ENCODE results near the gene CCDC188. TPM values are rescaled to one million over a fixed set of nuclear protein-coding genes. Genes with fewer than 3 reads are reported as not detected.

CCDC188 gene
- polyA plus RNA-seq, 1 donor from 2014 or later = not detected

DNA sequence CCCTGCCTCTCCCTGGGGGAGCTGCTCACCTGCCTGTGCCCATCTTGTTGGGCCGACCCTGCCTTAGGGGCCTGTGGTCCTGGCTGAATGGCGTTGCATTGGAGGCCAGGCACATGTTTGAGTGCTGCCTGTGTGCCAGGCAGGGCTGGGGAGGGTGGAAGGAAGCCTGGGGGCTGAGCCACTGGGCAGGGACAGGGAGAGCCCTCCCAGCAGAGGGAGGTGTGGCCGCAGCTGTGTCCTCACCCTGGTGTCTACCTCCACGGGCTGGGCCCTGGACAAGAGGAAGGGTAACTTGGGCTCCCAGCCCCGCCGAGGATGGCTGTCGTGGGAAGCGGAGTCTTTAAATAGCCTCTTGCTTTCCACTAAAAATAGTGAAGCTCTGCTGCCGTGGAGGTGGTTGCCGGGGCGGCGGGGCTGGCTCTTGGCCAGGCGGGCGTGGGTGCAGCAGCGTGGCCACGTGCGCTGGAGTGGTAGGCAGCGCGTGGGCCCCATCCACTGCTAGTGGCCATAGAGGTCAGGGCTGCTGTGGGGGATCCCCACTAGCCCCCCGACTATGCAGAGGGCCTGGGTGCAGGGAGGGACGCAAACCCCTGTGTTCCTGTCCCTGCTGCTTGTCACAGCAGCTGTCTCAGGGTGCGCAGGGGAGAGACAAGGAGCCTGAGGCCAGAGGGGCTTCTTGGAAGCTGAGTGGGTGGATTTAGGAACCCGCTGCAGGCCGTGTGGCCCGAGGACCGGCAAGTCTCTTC, 13.0 kb downstream of the CCDC188 start:
- Histone ChIP-seq H3K79me2 (replicated peaks; ENCODE audit: insufficient read depth, low read length) (no peaks in the 10 kb centered on the region), H3K4me3 (ENCODE audit: low read length) (no peak overlapping the region), H4K20me1 (ENCODE audit: insufficient read depth) (no peaks in the 10 kb centered on the region), H3F3A (ENCODE audit: insufficient read depth, low read length, poor library complexity, severe bottlenecking) (no peaks in the 10 kb centered on the region), H3K27me3 (ENCODE audit: insufficient read depth, low read depth, low read length) (no peaks in the 10 kb centered on the region), H2AFZ (ENCODE audit: low read depth, low read length) (no peak overlapping the region), H3K9me3 (ENCODE audit: low read length) (no peaks in the 10 kb centered on the region), H3K4me2 (ENCODE audit: low read length) (no peak overlapping the region), H3K9me2 (ENCODE audit: insufficient read depth, low read length) (no peaks in the 10 kb centered on the region), H3K36me3 (ENCODE audit: insufficient read depth, low read length) (no peaks in the 10 kb centered on the region), H3K9ac (ENCODE audit: low read length) (no peak overlapping the region), H3K27ac (ENCODE audit: low read length) (no peak overlapping the region)
- TF ChIP-seq EP300 (conservative IDR thresholded peaks at IDR 0.05; ENCODE audit: poor library complexity, severe bottlenecking) = no peak
- TF ChIP-seq EZH2 (IDR thresholded peaks at IDR 0.05; ENCODE audit: borderline replicate concordance, insufficient read depth, low read length, poor library complexity, severe bottlenecking) = no peak
- TF ChIP-seq MXI1 (conservative IDR thresholded peaks at IDR 0.05; ENCODE audit: poor library complexity, severe bottlenecking) = no peak
- no peak for TF ChIP-seq POLR2AphosphoS5 (IDR thresholded peaks at IDR 0.05)
- TF ChIP-seq, protein P1, sequence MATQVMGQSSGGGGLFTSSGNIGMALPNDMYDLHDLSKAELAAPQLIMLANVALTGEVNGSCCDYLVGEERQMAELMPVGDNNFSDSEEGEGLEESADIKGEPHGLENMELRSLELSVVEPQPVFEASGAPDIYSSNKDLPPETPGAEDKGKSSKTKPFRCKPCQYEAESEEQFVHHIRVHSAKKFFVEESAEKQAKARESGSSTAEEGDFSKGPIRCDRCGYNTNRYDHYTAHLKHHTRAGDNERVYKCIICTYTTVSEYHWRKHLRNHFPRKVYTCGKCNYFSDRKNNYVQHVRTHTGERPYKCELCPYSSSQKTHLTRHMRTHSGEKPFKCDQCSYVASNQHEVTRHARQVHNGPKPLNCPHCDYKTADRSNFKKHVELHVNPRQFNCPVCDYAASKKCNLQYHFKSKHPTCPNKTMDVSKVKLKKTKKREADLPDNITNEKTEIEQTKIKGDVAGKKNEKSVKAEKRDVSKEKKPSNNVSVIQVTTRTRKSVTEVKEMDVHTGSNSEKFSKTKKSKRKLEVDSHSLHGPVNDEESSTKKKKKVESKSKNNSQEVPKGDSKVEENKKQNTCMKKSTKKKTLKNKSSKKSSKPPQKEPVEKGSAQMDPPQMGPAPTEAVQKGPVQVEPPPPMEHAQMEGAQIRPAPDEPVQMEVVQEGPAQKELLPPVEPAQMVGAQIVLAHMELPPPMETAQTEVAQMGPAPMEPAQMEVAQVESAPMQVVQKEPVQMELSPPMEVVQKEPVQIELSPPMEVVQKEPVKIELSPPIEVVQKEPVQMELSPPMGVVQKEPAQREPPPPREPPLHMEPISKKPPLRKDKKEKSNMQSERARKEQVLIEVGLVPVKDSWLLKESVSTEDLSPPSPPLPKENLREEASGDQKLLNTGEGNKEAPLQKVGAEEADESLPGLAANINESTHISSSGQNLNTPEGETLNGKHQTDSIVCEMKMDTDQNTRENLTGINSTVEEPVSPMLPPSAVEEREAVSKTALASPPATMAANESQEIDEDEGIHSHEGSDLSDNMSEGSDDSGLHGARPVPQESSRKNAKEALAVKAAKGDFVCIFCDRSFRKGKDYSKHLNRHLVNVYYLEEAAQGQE (IDR thresholded peaks at IDR 0.05; ENCODE audit: borderline replicate concordance) = no peak
- TF ChIP-seq TAF1 (IDR thresholded peaks at IDR 0.05; ENCODE audit: low read depth) = no peak
- TF ChIP-seq RAD21 (conservative IDR thresholded peaks at IDR 0.05) = no peak
- TF ChIP-seq, protein P2, sequence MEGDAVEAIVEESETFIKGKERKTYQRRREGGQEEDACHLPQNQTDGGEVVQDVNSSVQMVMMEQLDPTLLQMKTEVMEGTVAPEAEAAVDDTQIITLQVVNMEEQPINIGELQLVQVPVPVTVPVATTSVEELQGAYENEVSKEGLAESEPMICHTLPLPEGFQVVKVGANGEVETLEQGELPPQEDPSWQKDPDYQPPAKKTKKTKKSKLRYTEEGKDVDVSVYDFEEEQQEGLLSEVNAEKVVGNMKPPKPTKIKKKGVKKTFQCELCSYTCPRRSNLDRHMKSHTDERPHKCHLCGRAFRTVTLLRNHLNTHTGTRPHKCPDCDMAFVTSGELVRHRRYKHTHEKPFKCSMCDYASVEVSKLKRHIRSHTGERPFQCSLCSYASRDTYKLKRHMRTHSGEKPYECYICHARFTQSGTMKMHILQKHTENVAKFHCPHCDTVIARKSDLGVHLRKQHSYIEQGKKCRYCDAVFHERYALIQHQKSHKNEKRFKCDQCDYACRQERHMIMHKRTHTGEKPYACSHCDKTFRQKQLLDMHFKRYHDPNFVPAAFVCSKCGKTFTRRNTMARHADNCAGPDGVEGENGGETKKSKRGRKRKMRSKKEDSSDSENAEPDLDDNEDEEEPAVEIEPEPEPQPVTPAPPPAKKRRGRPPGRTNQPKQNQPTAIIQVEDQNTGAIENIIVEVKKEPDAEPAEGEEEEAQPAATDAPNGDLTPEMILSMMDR (IDR thresholded peaks at IDR 0.05; ENCODE audit: poor library complexity, severe bottlenecking) = no peak
- no peak for TF ChIP-seq SMC3 (conservative IDR thresholded peaks at IDR 0.05; ENCODE audit: poor library complexity)

DNA sequence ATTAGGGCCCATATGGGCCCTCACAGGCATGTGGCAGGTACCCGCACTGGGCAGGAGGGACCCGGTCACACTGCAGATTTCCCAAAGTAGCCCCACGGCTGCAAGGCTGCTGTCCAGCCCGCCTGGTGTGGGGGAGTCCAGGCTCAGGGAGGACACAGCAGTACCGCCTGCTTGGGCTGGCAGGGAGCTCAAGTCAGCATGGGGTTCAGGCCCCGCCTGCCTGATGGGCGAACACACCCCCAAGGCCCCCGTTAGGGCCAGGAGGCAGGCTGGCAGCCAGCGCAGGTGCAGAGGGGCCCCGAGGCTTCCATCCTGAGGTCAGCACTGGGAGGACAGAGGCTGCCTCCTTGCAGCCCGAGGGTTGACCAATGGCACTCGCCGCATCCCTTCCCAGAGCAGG, 13.7 kb downstream of the CCDC188 start:
- H3K9me3 ChIP-seq (ENCODE audit: low read length) = no peaks in the 10 kb centered on the region
- no peaks in the 10 kb centered on the region for H3F3A ChIP-seq (ENCODE audit: insufficient read depth, low read length, poor library complexity, severe bottlenecking)
- H3K9ac ChIP-seq (ENCODE audit: low read length) = no peak overlapping the region
- no peak overlapping the region for H3K27ac ChIP-seq (ENCODE audit: low read length)
- TF ChIP-seq EZH2 (IDR thresholded peaks at IDR 0.05; ENCODE audit: borderline replicate concordance, insufficient read depth, low read length, poor library complexity, severe bottlenecking) (no peak), POLR2AphosphoS5 (IDR thresholded peaks at IDR 0.05) (no peak), TAF1 (IDR thresholded peaks at IDR 0.05; ENCODE audit: low read depth) (no peak), EP300 (conservative IDR thresholded peaks at IDR 0.05; ENCODE audit: poor library complexity, severe bottlenecking) (no peak), SMC3 (conservative IDR thresholded peaks at IDR 0.05; ENCODE audit: poor library complexity) (no peak)
- H2AFZ ChIP-seq (ENCODE audit: low read depth, low read length) = no peak overlapping the region
- no peak overlapping the region for H3K4me2 ChIP-seq (ENCODE audit: low read length)
- H3K27me3 ChIP-seq (ENCODE audit: insufficient read depth, low read depth, low read length) = no peaks in the 10 kb centered on the region
- H4K20me1 ChIP-seq (ENCODE audit: insufficient read depth) = no peaks in the 10 kb centered on the region
- no peaks in the 10 kb centered on the region for H3K36me3 ChIP-seq (ENCODE audit: insufficient read depth, low read length)
- H3K79me2 ChIP-seq (replicated peaks; ENCODE audit: insufficient read depth, low read length) = no peaks in the 10 kb centered on the region
- no peaks in the 10 kb centered on the region for H3K9me2 ChIP-seq (ENCODE audit: insufficient read depth, low read length)
- H3K4me3 ChIP-seq (ENCODE audit: low read length) = no peak overlapping the region

Data from neural cell (in vitro differentiated cells).